Measurements from ENCODE around the gene HPSE2.
"Not testable (repeated sequence)": the region's sequence is repeated elsewhere in the genome, so short reads cannot be mapped to it uniquely, and the experiment has no call there.

HPSE2 gene

DNA sequence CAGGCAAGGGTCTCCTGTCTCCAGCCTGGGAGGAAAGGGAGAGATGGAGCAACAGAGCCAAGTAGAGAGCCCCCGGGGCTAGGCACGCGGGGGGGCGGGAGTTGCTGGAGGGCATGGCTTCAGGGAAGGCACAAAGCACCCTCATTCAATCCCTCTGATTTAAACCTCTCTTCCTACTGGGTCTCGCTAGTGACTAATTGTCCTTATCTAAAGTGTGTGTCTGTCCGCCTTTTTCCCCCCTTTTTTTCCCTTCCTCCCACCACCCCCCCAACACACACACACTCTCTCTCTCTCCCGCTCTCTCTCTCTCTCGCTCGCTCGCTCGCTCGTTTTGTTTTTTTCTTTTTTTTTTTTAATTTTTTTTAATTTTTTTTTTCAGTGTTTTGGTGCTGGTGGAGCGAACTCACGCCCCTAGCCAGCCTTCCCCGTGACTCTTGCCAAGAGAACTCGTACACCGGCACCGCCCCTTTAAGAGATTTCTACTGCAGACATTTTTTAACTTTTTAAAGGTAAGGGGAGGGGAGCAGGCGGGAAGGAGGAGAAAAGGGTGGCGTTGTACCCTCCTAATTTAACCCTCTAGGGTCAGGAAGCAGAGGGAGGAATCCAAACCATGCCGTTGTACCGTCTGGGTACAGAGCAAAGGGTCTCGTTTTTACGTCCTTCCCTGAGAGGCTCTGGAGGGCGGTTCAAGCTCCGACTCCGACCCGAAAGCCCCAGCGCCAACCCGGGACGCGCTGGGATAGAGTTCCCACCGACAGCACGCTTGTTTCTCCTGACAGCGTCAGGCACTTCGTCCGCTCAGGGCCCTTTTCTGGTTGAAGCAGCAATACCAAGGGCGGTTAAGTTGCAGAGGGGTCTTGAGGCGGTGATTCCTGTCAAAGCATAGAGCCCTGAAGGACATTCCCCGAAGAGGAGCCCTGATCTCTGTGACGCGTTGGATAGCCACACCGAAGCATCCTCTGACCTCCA, at the start of gene HPSE2:
TSS of gene HPSE2 (minus strand) at position 195 of the 969 bp plus-strand sequence.
- H3K9me3 Mint-ChIP-seq: no peaks in the 10 kb centered on the region
- H3K36me3 Mint-ChIP-seq (ENCODE audit: low read depth): no peaks in the 10 kb centered on the region
- DNase-seq (ENCODE audit: low spot score): no peak
- peaks cover 79% of the 10 kb centered on the region for H3K27me3 Mint-ChIP-seq (ENCODE audit: low read depth)
- H3K4me3 Mint-ChIP-seq: peak within 1 kb of the TSS; percentile 19
- H3K4me1 Mint-ChIP-seq (ENCODE audit: low read depth): peaks cover 14% of the 10 kb centered on the region
- H3K27ac Mint-ChIP-seq: no peak within 1 kb of the TSS

DNA sequence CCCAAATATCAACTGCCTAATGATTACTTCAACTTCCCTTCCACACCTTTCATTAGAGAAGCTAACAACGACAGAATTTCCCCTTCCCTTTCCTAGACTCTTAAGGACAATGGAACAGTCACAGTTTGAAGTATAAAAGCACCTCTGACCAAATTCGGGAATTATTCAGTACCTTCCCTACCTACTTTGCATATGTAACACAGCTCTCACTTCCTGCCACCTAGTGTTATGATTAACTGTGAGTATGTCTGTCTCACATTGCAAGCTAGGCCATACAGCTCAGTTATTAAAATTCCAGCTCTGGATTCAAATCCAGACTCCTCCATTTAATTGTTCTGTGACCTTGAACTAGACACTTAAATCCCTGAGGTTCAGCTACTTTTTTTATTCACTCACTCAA, 44.8 kb upstream of the HPSE2 start:
- Mint-ChIP-seq H3K36me3 (ENCODE audit: low read depth) (no peaks in the 10 kb centered on the region), H3K4me3 (no peak overlapping the region), H3K27me3 (ENCODE audit: low read depth) (no peaks in the 10 kb centered on the region), H3K9me3 (no peaks in the 10 kb centered on the region), H3K27ac (no peak overlapping the region), H3K4me1 (ENCODE audit: low read depth) (no peaks in the 10 kb centered on the region)
- no peak for DNase-seq (ENCODE audit: low spot score)

DNA sequence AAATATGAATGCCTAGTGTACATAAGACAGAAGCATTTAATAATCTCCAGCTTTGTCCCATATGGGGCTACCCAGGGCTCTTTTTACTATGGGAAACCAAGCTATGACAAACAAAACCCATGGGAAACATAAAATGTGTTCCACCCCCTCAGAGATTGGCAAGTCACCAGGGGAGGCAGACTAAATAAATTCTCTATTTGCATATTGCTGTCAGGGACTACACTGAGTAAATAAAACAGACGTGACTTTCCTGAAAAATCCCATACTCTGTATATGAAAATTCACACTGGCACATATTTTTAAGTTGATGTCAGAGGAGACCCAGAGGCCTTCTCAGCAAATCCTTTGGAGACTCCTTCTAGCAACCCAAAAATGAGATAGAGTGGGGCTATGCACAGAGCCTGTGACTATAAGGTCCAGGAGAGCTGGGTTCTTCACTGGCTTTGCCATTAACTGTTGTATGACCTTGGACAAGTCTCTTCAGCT, 44.0 kb upstream of the HPSE2 start:
- Mint-ChIP-seq H3K4me3 (no peak overlapping the region), H3K27me3 (ENCODE audit: low read depth) (no peaks in the 10 kb centered on the region), H3K36me3 (ENCODE audit: low read depth) (no peaks in the 10 kb centered on the region), H3K27ac (no peak overlapping the region), H3K9me3 (no peaks in the 10 kb centered on the region), H3K4me1 (ENCODE audit: low read depth) (no peaks in the 10 kb centered on the region)
- no peak for DNase-seq (ENCODE audit: low spot score)

- Mint-ChIP-seq H3K27ac (no peak overlapping the region), H3K4me1 (ENCODE audit: low read depth) (no peaks in the 10 kb centered on the region), H3K4me3 (no peak overlapping the region), H3K27me3 (ENCODE audit: low read depth) (no peaks in the 10 kb centered on the region), H3K36me3 (ENCODE audit: low read depth) (no peaks in the 10 kb centered on the region), H3K9me3 (no peaks in the 10 kb centered on the region)
- DNase-seq (ENCODE audit: low spot score): no peak
Measured at GRCh38 chr10:99276848-99277486, 41.3 kb upstream of the HPSE2 start.

DNA sequence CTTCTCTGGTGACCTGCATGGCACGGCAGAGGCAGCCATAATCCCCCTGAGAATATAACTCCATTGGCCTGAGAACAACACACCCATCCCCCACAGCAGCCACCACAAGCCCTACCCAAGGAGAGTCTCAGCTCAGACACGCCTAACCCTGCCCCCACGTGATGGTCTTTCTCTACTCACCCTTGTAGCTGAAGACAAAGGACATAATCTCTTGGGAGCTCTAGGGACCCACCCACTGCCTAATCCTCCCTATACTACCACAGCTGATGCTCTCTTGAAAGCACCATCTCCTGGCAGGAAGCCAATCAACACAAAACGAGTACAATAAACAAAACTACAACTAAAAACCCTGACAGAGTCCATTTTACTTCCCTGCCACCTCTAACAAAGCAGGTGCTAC, 30.7 kb upstream of the HPSE2 start:
- Mint-ChIP-seq H3K4me3 (no peak overlapping the region), H3K36me3 (ENCODE audit: low read depth) (no peaks in the 10 kb centered on the region), H3K27me3 (ENCODE audit: low read depth) (peaks cover 2% of the 10 kb centered on the region)

GRCh38 chr10:99248824-99249223, 13.2 kb upstream of the HPSE2 start:
- Mint-ChIP-seq H3K4me3 (no peak overlapping the region), H3K36me3 (ENCODE audit: low read depth) (no peaks in the 10 kb centered on the region), H3K4me1 (ENCODE audit: low read depth) (no peaks in the 10 kb centered on the region), H3K9me3 (peaks cover 17% of the 10 kb centered on the region), H3K27ac (no peak overlapping the region), H3K27me3 (ENCODE audit: low read depth) (no peaks in the 10 kb centered on the region)
- DNase-seq (ENCODE audit: low spot score): no peak

More for the DNA sequence above, 30.7 kb upstream of the HPSE2 start:
- Mint-ChIP-seq H3K4me1 (ENCODE audit: low read depth) (no peaks in the 10 kb centered on the region), H3K27ac (no peak overlapping the region), H3K9me3 (no peaks in the 10 kb centered on the region)
- no peak for DNase-seq (ENCODE audit: low spot score)

DNA sequence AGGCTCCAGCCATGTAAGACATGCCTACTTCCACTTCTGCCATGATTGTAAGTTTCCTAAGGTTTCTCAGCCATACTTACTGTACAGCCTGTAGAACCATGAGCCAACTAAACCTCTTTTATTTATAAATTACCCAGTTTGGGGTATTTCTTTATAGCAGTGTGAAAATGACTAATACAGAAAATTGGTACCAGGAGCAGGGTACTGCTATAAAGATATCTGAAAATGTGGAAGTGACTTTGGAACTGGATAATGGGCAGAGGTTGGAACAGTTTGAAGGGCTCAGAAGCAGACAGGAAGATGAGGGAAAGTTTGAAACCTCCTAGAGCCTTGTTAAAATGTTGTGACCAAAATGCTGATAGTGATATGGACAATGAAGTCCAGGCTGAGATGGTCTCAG, 12.2 kb upstream of the HPSE2 start:
- not testable (repeated sequence) for DNase-seq (ENCODE audit: low spot score); H3K27ac Mint-ChIP-seq; H3K4me3 Mint-ChIP-seq; H3K4me1 Mint-ChIP-seq (ENCODE audit: low read depth); H3K36me3 Mint-ChIP-seq (ENCODE audit: low read depth); H3K27me3 Mint-ChIP-seq (ENCODE audit: low read depth)
- peaks cover 17% of the 10 kb centered on the region for H3K9me3 Mint-ChIP-seq

- no peak for DNase-seq (ENCODE audit: low spot score)
- Mint-ChIP-seq H3K27me3 (ENCODE audit: low read depth) (peaks cover 71% of the 10 kb centered on the region), H3K9me3 (no peaks in the 10 kb centered on the region), H3K4me3 (no peak overlapping the region), H3K36me3 (ENCODE audit: low read depth) (no peaks in the 10 kb centered on the region), H3K4me1 (ENCODE audit: low read depth) (peaks cover 14% of the 10 kb centered on the region), H3K27ac (no peak overlapping the region)
Measured at GRCh38 chr10:99236627-99237309, 1.1 kb upstream of the HPSE2 start.

DNA sequence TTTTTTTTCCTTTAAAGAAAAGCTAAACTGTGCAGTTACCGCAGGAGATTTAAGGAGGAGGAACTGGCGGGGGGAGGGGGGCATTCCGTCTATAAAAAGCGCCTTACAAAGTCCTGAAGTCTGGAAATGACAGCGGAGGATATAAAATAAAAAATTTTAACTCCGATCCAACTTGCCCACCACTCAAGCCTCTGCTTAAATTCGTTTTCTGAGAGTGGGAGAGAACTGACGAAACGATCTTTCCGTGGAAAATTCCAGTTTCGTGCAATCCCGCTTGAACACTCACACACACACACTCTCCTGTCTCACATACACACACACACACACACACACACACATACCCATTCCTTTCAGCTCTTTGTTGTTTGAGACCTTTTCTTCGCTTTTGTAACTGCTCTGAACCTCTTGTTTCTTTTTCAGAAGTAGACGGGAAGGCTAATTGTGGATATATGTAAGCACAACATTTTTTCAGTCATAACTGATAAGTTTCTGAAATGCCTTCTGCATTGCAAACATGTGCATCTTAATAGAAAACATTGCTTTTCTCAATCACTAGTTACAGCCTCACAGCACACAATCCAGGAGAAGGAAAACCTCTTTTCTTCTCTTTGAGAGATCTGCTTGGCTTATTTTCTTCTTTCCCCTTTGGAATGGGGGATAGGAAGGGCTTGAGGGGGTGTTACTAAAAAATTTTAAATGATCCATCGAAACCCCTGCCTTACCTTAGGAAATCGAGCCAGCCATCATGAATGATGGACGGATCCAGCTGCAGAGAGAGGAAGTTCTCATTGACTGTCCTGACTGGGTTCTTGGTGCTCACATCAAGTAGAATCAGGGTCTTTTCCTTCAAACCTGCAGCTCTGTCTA, 628 bp downstream of the HPSE2 start:
- Mint-ChIP-seq H3K4me1 (ENCODE audit: low read depth) (peaks cover 14% of the 10 kb centered on the region), H3K9me3 (no peaks in the 10 kb centered on the region), H3K27ac (no peak overlapping the region), H3K36me3 (ENCODE audit: low read depth) (no peaks in the 10 kb centered on the region), H3K4me3 (peak overlapping the region; percentile 73), H3K27me3 (ENCODE audit: low read depth) (peaks cover 84% of the 10 kb centered on the region)
- no peak for DNase-seq (ENCODE audit: low spot score)

DNA sequence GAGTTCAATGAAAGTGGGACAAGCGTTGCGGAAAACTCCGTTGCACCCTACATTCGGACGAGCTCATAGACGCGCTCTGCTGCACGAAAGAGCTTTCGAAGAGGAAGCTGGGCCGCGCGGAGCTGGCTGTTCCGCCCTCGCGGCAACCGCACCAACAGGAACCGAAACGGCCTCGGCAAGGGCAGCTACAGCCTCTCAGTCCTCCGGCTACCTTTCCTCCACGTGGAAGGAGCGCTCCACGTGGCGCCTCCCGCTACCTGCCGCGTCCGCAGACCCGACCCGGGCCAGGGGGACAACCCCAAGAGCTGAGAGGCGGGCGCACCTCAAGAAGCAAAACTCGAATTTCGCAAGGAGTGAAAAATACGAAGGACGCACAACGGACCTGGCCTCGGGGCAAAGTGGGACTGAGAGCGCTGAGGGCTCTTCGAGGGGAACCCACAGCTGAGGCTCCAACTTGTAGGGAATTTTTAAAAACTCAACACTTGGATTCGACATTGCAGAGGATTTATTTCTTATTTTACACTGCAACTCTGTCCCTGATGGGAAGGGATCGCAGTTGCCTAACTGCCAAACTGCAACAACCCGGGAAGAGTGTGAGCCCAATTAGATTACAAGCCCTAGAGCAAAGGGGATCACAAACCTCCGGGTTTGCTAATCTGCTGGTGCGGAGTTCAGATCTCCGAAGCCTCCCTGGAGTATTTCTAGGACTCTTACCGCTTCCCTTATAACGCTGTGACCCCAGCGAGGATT, 1.4 kb downstream of the HPSE2 start:
- no peaks in the 10 kb centered on the region for H3K9me3 Mint-ChIP-seq
- DNase-seq (ENCODE audit: low spot score): peak; percentile 58
- no peak overlapping the region for H3K27ac Mint-ChIP-seq
- H3K36me3 Mint-ChIP-seq (ENCODE audit: low read depth): no peaks in the 10 kb centered on the region
- peaks cover 14% of the 10 kb centered on the region for H3K4me1 Mint-ChIP-seq (ENCODE audit: low read depth)
- peaks cover 87% of the 10 kb centered on the region for H3K27me3 Mint-ChIP-seq (ENCODE audit: low read depth)
- H3K4me3 Mint-ChIP-seq: peak overlapping the region; percentile 73

DNA sequence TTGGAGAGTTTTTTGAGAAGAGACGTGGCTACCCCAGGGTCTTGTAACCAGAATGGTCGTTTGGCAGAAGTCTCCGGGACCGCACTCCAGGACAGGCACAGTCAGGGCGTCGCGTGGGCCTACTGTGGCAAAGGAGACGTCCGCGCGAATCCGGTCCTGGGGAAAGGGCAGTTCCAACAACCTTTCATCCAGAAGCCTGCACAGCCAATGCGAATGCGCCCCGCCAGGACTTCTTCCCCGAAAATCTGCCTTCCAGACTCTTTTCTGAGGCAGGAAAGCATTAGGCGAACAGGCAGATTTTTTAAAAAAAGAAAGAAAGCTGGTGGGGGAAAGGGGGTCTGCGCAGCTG, 2.0 kb downstream of the HPSE2 start:
- DNase-seq (ENCODE audit: low spot score): no peak
- Mint-ChIP-seq H3K27me3 (ENCODE audit: low read depth) (peaks cover 87% of the 10 kb centered on the region), H3K9me3 (no peaks in the 10 kb centered on the region), H3K27ac (no peak overlapping the region), H3K36me3 (ENCODE audit: low read depth) (no peaks in the 10 kb centered on the region), H3K4me3 (peak overlapping the region; percentile 73), H3K4me1 (ENCODE audit: low read depth) (peaks cover 14% of the 10 kb centered on the region)

DNA sequence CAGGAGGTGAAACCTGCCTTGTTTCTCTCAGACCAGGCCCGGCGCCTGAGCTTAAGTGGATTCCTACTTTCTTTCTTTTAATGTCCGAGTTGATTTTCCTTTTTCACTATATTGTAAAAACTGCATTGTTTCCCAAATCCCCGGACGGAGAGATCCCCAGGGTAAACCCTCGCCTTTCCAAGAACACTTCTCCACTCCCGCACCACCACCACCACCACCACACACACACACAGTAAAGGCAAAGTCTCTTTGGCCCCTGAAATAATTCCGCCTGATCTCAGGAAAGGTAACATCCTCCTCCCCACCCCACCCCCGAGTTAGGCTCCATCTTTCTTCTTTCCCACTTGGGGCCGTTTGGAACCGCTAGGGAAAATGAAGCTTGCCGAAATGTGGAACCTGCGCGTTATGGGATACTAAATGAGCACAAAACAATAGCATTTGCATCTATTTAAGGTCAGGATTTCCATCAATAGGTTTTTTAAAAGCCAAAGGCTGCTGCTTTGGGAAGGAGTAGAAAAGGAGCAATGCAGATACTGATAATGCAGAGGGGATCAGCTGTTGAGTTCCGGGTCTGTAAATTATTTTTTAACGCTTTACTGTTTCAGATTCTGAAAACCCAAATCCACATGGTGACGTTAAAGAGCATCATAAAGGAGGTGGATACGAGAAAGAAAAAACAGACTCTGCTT, 2.5 kb downstream of the HPSE2 start:
- no peak for DNase-seq (ENCODE audit: low spot score)
- Mint-ChIP-seq H3K27ac (no peak overlapping the region), H3K9me3 (no peaks in the 10 kb centered on the region), H3K4me1 (ENCODE audit: low read depth) (peaks cover 14% of the 10 kb centered on the region), H3K4me3 (peak overlapping the region; percentile 46), H3K36me3 (ENCODE audit: low read depth) (no peaks in the 10 kb centered on the region), H3K27me3 (ENCODE audit: low read depth) (peaks cover 87% of the 10 kb centered on the region)
